A673 (cell line): ENCODE data around the gene CDK11B. TPM values are rescaled to one million over a fixed set of nuclear protein-coding genes. Genes with fewer than 3 reads are reported as not detected.

ENCODE experiments used
- BruUV-seq: library from RNA; stranded (reverse); fragments of 400-500 nt; replicated peaks from 2 replicates; lab custom pipeline; 2021; lab: Mats Ljungman, UMichigan
- CTCF ChIA-PET: fragments of 300-600 bp; sonication (Branson Sonifier 250); formaldehyde crosslinking; loops from one replicate; lab custom pipeline; 2022; ENCODE audit warnings: antibody characterized with exemption; lab: Charles Lee
- POLR2A ChIA-PET: fragments of 300-600 bp; sonication (Branson Sonifier 250); formaldehyde crosslinking; loops from one replicate; lab custom pipeline; 2022; ENCODE audit warnings: antibody characterized with exemption; ENCODE audit not compliant: low non-redundant PET; lab: Charles Lee
- DNase-seq: peaks from one replicate; pipeline ENCODE4 v3.0.0-alpha.2; 2015; ENCODE audit warnings: low spot score
- H3K27ac ChIP-seq: fragments of 200-600 bp; sonication (generic); 2 replicates; pipeline ENCODE4 v1.5.1; 2016; ENCODE audit warnings: mixed run types, low read depth, mild to moderate bottlenecking, mixed read lengths, antibody characterized with exemption, low read length; ENCODE audit not compliant: poor library complexity, severe bottlenecking
- H3K27me3 ChIP-seq: fragments of 200-600 bp; sonication (generic); replicated peaks from 2 replicates; pipeline ENCODE4 v1.6.1; 2017; ENCODE audit warnings: mixed run types, low read depth, mild to moderate bottlenecking, mixed read lengths, antibody characterized with exemption, low read length; ENCODE audit not compliant: insufficient read depth, poor library complexity
- H3K36me3 ChIP-seq: fragments of 200-600 bp; sonication (generic); 2 replicates; pipeline ENCODE4 v1.6.1; 2016; ENCODE audit warnings: mixed run types, mild to moderate bottlenecking, mixed read lengths, antibody characterized with exemption, low read length; ENCODE audit not compliant: insufficient read depth, poor library complexity, severe bottlenecking
- H3K4me1 ChIP-seq: fragments of 200-600 bp; sonication (generic); 2 replicates; pipeline ENCODE4 v1.6.1; 2017; ENCODE audit warnings: mixed run types, mild to moderate bottlenecking, mixed read lengths, antibody characterized with exemption, low read length; ENCODE audit not compliant: insufficient read depth, poor library complexity, severe bottlenecking
- H3K4me3 ChIP-seq: fragments of 200-600 bp; sonication (generic); 2 replicates; pipeline ENCODE4 v1.5.1; 2016; ENCODE audit warnings: low read depth, mixed run types, mild to moderate bottlenecking, mixed read lengths, low read length; ENCODE audit not compliant: poor library complexity, severe bottlenecking
- H3K9me3 ChIP-seq: fragments of 200-600 bp; sonication (generic); 2 replicates; pipeline ENCODE4 v1.6.1; 2016; ENCODE audit warnings: mixed run types, low read depth, mild to moderate bottlenecking, mixed read lengths, antibody characterized with exemption, low read length; ENCODE audit not compliant: poor library complexity, severe bottlenecking
- CTCF ChIP-seq: fragments of 300-800, 200-600 bp; sonication (generic); conservative IDR thresholded peaks from 2 replicates; pipeline ENCODE4 v1.5.1; 2017; ENCODE audit warnings: low read depth, mild to moderate bottlenecking, antibody characterized with exemption, low read length, moderate library complexity, mixed read lengths
- EZH2 ChIP-seq: fragments of 200-600 bp; sonication (generic); IDR thresholded peaks from 2 replicates; pipeline ENCODE4 v1.6.1; 2017; ENCODE audit warnings: borderline replicate concordance, low read depth, mild to moderate bottlenecking, mixed read lengths, antibody characterized with exemption, low read length; ENCODE audit not compliant: poor library complexity, severe bottlenecking
- intact Hi-C: fragments of 100-400 bp; cut with micrococcal nuclease; formaldehyde crosslinking; loops from one replicate; pipeline ENCODE4 v1.10.0; 2022; ENCODE audit not compliant: unreplicated experiment
- total RNA-seq: library from RNA; stranded (reverse); gene quantifications from 2 replicates; pipeline ENCODE4 v1.2.3, GENCODE V29; 2021

Gene CDK11B
- total RNA-seq, 1 experiment from 2014 or later = 38.1 TPM

DNA sequence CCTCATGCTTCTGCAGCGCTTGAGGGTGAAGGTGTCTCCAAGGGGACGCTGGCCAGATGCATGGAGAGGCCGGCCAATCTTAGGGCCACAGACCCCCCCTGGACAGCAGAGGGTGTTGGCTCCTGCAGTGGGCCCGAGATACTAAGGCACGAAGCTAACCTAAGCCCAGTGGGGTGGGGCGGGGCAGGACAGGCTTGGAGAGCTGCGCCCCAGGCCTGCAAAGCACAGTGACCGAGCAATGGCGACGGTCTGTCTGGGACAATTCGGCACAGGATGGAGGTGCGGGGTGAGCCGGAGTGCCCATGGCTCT, 60.1 kb downstream of the CDK11B start:
- no TSS peak for BruUV-seq
- ChIA-PET POLR2A (no interaction called here), CTCF (no interaction called here)
- Histone ChIP-seq H3K9me3 (no peaks in the 10 kb centered on the region), H3K4me3 (no peak overlapping the region), H3K27ac (no peak overlapping the region), H3K4me1 (no peaks in the 10 kb centered on the region), H3K36me3 (no peaks in the 10 kb centered on the region), H3K27me3 (no peaks in the 10 kb centered on the region)
- TF ChIP-seq EZH2 (no peak), CTCF (no peak)
- no peak for DNase-seq
- intact Hi-C loops = no loop called here

DNA sequence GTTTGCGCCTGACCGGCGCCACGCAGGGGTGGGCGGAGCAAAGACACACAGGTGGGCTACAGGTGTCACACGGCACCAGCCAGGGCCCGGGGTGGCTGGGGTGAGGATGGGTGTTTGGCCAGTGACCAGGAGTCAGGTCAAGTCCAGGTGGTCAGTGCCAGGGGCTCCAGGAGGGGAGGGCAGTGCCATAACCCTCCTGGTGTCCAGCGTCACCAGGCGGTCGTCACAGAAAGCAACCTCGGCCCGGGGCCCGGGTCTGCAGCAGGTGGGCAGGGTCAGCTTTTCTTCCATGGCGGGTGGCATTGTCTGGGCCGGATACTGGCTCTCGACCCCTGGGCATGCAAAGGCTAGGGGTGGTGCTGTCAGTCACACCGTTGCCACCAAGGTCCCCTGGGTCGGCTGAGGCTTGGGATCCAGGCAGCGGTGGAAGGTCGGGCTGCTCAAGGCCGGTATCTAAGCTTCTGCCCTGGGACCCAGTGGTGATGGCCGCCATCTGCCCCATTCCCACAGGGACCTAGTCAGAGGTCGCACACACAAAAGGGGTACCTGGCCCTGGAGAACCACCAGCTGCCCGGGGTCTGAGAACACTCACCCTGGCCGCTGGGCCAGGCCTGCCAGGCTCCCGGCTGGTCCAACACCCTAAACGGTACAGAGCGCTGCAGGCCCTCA, 60.6 kb downstream of the CDK11B start:
- no peak for TF ChIP-seq CTCF
- no peak for TF ChIP-seq EZH2

GRCh38 chr1:1597275-1597930, 61.4 kb downstream of the CDK11B start:
- no peak overlapping the region for H3K4me3 ChIP-seq
- no peaks in the 10 kb centered on the region for H3K27me3 ChIP-seq
- intact Hi-C loops = no loop called here
- H3K9me3 ChIP-seq = no peaks in the 10 kb centered on the region
- DNase-seq = peak; percentile 53
- H3K27ac ChIP-seq = no peak overlapping the region
- POLR2A ChIA-PET = interaction anchor here (0.7 kb wide), 1 partner anchor 106 kb away, joined by 4 read pairs; no protein-coding TSS in a partner anchor
- no peaks in the 10 kb centered on the region for H3K36me3 ChIP-seq
- H3K4me1 ChIP-seq = no peaks in the 10 kb centered on the region
- CTCF ChIA-PET = interaction anchor here (0.7 kb wide), 1 partner anchor 97 kb away, joined by 8 read pairs; no protein-coding TSS in a partner anchor
- TF ChIP-seq EZH2 (no peak), CTCF (peak; percentile 42)
- no TSS peak for BruUV-seq

More for the DNA sequence above, 60.6 kb downstream of the CDK11B start:
- intact Hi-C loops = no loop called here
- Histone ChIP-seq H3K27me3 (no peaks in the 10 kb centered on the region), H3K4me3 (no peak overlapping the region), H3K9me3 (no peaks in the 10 kb centered on the region), H3K36me3 (no peaks in the 10 kb centered on the region), H3K27ac (no peak overlapping the region), H3K4me1 (no peaks in the 10 kb centered on the region)
- CTCF ChIA-PET = no interaction called here
- no peak for DNase-seq
- POLR2A ChIA-PET = no interaction called here
- BruUV-seq = no TSS peak
